Activated CD4-positive, alpha-beta T cell treated with anti-CD3 and anti-CD28 coated beads for 48 hours (primary cell): Measurements from ENCODE around the gene KLHL3.

Experiments
- DNase-seq: peaks from one replicate; pipeline ENCODE4 v3.0.0-alpha.2; 2020

KLHL3 gene

DNA sequence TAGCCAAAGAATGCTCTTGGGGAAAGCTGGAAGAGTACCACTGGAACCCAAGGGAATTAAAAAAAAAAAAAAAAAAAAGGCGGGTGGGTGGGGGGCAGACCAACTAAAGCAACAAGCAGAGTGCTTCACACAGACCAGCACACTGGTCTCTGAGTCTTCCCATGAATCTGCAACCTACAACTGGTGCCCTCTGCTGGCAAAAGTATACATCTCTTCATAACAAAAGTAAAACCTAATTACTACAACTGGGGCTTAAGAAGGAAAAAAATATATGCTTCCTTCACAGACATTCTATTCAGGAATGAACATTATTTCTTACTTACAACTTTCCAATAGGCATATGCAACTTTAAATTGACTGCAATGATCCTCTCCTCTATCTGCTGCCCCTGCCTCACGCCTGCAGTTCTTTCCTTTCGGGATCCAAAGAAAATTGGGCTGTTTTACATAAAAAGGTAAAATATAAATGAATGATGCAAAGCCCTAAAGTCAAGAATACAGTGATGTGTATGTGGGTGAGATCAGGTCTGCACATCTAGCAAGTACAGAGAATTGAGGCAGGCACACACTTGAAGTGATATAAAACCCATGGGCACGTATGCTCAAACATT is 7.2 kb upstream of the KLHL3 start:
- peak; percentile 67 for DNase-seq

DNA sequence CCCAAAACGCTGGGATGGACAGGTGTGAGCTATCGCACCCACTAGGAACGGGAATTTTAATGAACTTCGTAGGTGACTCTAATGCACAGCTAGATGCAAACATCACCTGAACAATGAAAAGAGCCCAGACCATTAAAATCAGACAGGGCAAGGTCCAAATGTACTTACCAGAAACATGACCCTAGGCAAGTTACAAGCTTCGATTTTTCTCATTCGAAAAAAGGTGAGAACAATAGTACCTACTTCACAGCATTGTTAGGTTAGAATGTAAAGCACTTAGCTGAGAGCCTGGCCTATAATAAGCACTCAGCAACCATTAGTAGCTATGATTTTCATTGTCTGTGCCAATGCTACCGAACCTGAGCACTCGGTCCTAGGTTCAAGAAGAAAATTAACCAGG is 5.8 kb upstream of the KLHL3 start:
- no peak for DNase-seq

DNA sequence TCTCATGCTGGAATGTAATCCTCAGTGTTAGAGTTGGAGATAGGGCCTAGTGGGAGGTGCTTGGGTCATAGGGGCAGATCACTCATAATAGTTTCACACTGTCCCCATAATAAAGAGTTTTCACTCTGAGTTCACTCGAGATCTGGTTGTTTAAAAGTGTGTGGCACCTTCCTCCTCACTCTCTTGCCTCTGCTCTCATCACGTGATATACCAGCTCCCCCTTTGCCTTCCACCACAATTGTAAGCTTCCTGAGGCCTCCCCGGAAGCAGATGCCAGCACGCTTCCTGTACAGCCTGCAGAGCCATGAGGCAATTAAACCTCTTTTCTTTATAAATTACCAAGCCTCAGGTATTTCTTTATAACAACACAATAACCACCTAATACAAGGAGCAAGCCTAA is 3.8 kb upstream of the KLHL3 start:
- no peak for DNase-seq

DNA sequence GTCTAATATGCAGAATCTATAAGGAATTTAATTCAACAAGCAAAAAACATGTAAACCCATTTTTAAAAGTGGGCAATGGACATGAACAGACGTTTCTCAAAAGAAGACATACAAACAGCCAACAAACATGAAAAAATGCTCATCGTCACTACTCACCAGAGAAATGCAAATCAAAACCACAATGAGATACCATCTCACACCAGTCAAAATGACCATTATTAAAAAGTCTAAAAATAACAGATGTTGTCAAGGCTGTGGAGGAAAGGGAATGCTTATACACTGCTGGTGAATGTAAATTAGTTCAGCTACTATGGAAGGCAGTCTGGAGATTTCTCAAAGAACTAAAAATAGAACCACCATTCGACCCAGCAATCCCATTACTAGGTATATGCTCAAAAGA is 3.1 kb upstream of the KLHL3 start:
- DNase-seq = no peak

DNA sequence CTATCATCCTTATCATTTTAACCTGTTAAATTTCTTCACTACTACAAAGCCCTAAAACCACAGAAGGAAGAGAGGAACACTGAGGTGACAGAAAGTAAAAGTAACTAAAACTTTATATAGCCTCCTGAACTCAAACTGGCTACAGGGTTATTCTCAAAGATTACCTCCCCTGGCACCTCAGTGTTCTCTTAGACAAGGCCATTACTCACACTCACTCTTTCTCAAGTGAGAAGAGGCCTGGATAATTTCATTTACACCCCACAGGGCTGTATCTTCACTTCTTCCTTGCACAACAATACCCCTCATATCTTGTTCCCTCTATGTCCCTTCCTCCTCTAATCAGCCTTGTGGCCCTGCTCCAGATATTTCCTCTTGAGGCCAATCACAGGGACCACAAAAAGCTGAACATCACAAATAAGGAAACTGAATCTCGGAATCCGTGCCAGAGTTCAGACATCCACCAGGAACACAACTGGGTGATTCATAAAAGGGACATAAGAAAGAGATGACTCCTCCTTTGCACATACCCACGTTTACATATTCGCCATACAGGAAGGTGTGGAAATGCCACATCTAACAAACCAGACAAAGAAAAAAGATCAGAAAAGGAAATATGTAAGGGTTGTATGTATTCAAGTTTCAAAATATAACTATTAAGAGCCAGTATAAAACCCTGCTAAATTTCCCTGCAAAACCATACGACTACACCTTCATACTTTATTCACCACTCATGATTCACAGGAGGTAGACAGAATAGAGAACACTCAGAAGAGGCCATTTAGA is 1.7 kb upstream of the KLHL3 start:
- DNase-seq = peak; percentile 41

DNA sequence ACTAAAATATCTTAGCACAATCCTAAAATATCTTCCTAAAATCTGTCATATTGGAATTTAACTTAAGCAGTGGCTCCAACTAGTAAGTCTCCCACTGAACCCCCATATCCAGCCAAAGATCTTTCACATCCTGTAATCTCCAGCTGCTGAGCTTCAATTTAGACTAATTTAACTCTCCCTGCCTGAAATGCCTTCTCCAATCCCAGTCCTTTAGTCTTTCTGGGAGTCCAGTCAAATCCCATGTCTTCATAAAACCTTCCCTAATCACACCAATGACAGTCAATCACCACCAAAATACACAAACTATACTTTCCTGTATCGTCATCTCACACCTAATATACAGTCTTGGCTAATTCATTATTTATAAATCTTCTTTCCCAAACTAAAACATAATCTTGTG is 607 bp upstream of the KLHL3 start:
- DNase-seq = no peak

DNA sequence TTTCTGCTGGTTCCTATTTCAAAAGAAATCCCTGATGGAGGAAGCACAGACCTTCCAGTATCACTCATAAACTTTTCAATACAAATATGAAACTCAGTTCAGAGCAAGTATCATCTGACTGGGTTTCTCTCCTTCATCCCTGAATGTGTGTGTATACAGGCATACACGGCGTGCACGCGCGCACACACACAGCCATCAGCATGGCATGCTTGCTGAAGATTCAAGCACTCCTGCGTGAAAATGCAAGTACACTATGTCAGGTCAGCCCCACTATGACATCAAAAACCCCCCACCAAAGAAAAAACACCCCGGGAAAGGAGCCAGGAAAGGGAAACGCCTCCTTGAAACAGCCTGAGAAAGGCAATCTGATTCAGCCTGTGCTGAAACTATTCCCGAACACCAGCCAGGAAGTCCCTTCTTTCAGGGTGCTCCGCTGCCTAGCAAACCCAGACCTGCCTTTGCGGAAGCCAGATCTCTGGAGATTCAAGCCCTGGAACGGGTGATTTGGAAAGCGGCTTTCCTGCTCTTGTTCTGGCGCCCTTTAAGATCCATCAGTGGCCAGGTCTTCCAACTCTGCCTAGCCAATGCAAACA is 831 bp downstream of the KLHL3 start:
- DNase-seq = peak; percentile 46

DNA sequence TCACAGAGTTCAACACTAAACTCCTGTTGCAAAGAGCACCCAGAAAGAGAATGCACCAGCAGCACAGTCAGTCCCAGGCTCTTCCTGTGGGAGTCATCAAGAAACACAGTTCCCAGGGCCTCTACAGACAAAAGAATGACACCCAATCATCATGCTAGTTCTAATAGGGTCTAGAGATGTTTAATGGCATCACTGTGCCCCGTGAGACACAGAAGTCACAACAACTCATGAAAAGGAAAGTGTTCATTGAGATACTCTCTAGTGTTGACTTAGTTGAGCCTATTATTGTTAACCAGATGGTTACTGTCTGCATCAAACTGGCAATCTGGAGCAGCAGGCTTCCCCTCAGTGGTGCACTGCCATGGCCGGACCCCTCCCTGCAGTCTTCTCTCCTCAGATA is 1.6 kb downstream of the KLHL3 start:
- peak; percentile 5 for DNase-seq

DNA sequence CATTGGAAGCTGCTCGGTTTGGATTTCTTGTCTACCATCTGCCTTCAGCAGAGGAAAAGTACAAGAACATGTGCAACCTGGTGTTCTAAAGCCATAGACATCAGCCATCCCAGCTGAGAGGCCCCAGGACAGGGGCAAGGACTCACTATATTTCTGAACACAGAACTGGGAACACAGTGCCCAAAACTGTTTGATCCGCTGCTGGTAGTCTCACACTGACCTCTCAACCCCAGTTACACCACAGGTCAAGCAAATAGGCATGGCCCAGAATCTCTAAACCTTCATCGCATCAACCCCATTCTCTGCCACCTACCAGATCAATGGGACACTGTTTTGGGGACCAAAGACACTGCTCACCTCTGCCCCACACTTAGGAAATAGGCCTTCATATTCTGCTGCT is 2.0 kb downstream of the KLHL3 start:
- no peak for DNase-seq

DNA sequence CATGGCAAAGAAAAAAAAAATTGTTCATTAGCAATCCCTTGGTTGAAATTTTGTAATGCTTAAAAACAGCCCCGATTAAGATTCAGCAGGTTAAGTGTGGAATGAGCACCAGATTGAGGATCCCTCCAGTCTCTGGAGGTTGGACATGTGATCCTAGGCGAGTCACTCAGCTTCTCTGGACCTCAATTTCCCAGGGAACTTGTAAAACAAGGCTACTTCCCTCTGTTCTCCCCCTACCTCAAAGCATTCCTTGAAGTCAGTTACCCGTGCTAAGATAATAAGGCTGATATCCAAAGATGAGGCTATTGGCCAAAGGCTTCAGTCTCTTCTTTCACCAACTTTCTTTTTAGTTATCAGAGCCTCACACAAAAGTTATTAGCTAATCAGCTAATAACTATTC is 2.9 kb downstream of the KLHL3 start:
- DNase-seq = no peak

DNA sequence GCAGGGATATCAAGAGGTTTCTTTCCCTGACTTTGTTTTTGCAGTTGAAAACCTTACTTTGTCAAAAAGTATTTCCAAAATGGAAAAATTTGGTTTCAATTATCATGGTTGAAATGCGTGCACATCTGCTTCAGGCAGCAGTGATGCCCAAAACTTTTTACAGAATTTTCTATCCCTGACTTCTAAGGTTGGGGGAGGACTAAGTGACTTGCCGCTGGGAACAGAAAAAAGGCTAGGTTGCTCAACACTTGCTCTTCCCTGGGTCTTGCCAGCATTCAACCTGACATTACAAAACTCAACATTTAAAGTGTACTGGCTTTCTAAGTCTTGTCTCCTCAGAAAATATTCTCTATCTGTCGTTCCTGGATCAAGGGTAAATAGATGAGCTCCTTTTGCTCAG is 4.7 kb downstream of the KLHL3 start:
- no peak for DNase-seq

DNA sequence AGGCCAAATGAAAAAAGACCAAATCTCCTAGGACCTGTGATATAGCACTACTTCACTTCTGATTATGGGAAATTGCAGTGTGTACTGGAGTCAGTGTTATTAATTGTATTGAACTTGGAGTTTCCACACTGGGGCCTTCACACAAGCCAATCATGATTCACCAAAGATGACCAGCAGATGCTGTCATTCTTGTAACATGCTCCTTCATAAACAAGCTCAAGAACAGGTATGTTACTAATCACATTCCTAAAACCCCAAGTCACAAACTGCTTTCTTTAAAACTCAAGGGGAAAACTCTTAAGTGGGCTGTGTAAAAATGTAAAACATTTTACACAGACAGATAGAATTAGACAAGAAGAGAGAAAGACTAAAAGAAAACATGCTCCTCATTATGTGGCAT is 5.6 kb downstream of the KLHL3 start:
- DNase-seq = no peak

DNA sequence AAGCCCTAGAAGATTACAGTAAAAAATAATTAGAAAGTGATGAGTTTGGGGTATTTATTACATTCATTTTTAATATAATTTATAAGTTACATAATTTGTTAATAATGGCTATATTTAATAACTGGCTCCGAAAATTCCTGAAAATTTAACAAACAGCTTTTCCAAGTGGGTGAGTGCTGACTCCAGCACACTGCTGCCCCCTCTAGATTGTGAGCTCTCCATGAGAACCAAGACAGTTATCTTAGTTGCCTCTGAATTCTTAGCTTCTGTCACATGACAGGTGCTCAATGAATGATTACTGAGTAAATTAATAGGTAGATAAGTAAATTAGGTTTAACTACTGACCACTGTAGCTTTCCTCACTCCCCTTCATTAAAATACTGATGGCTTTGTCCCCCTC is 7.8 kb downstream of the KLHL3 start:
- DNase-seq = no peak

DNA sequence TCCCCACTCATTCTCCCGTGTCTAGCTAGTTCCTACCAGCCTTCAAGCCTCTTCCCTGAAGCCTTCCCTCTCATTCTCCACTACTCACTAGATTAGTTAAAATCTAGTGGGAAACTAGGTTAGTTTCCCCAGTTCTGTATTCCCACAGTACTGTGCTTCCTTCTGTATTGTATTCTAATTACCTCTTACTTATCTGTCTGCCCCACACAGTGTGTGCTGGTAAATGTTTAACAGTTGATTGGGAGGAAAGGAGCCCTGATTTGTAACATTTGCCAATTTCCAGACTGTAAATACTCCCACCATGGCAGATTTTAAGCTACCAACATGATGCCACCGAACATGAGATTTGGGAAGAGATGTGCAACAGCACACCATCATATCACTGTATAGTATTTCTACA is 8.3 kb downstream of the KLHL3 start:
- no peak for DNase-seq

DNA sequence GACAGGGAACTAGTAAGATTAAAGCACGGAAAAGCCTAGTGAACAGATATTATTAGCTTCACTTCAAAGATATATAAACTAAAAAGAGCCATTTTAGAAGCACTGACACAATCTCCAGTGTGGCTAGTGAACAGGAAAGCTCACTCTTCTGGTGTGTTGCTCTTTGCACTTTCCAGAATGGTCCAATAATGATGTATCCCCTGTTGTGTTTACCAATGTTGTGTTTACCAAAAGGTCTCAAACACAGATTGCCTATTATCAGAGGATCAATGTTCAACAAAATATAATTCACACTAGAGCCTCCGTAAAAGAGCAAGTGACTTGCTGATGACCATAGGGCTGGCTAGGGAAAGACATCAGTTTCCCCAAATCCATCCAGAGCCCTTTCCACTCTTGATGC is 11.6 kb downstream of the KLHL3 start:
- no peak for DNase-seq

DNA sequence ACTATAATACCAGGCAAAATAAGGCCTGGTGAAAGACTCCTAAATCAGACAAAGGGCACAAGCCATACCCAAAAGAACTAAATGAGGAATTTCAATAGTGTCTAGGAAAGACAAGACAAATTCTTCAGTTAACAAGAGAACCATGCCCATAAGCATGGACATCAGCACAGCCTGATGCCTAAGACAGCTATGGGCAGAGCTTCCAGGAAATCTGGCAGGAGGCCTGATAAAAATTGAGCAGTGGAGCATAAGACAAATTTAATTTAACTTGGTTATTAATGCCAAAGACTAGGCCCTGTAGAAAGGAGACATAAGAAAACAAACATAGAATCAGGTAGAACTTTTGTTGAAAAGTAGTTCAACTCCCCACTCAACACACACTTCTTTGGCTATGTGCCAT is 17.3 kb downstream of the KLHL3 start:
- no peak for DNase-seq

DNA sequence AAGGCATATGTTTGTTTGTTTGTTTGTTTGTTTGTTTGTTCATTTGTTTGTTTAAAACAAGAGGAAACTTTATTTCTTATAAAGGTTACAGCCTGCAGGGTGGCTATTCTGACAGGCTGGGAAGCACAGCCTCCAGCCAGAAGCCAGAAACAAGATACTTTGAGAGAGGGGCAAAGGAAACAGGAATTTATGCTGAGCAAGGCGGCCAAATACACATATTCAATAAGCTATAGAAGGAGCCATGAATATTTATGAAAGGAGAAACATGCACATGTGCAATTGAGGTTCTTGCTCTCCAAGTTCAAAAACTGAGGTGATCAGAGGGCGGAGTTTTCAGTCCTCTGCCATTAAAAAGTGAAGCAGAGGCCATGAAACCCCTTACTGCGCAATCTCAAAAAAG is 19.6 kb downstream of the KLHL3 start:
- DNase-seq = no peak

DNA sequence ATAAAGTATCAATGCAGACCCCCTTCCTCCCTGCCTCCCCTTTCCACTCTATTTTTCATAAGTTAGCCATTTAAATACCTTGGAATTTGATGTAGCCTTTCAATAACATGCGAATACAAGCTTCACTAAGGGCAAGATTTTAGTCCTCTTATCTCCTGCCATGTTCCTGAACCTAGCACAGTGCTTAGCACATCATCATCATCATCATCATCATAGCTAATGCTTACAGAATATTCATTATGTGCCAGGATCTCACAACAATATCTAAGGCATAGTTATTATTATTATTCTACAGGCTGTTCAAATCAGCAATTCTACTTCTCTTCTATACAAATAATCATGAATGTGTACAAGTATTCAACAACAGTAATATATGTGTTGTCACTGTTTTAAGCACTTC is 20.4 kb downstream of the KLHL3 start:
- DNase-seq = no peak

DNA sequence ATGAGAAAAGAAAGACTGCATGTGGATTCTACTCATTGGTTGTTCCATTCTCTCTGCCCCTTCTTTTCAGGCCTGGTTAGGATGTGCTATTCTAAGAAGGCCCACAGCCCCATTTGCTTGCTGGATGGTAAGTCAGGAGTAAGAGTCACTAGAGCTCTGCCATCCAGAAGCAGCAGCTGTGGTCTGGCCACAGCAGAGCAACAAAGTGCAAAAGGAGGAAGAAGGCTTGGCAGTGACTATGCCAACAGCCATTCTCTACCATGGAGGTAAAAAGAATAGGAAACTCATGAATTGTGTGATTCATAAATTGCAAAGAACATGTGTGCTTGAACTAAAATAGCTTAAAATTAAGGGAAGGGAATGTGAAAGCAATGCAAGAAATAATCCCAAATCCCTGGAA is 20.9 kb downstream of the KLHL3 start:
- DNase-seq = no peak

DNA sequence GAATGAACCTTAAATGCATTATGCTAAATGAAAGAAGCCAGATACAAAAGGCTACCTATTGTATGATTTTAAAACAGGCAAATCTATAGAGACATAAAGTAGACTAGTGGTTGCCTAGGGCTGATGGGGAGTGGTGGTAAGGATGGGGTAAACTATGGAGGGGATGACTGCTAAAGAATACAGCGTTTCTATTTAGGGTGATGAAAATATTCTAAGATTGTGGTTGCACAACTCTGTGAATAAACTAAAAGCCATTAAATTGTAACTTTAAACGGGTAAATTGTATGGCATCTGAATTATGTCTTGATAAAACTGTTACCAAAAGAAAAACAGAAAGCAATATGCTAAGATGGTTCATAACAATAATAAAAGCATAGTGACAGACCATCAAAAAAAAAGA is 21.4 kb downstream of the KLHL3 start:
- DNase-seq = no peak

DNA sequence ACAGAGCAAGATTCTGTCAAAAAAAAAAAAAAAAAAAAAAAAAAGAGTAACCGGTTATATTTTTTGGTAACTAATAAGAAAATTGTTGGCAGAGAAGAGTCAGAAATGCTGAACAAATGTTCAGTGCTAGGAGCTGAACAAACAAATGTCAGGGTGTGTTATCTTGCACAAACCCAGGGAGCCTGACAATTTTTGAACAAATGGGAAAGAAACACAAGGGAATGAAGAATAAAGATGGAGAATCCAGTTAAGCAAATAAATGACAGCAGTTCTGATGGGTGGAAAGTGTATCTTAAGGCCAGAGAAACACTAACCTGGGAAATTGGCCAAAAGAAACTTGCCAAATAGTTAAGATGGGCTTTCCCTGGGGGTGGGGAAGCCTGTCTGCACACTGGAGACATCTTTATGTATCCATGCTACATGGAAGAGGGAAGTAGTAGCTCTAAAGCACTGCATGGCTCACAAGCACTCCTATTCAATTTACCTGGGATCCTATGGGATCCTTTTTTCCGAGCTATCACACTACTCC is 23.7 kb downstream of the KLHL3 start:
- DNase-seq = no peak

DNA sequence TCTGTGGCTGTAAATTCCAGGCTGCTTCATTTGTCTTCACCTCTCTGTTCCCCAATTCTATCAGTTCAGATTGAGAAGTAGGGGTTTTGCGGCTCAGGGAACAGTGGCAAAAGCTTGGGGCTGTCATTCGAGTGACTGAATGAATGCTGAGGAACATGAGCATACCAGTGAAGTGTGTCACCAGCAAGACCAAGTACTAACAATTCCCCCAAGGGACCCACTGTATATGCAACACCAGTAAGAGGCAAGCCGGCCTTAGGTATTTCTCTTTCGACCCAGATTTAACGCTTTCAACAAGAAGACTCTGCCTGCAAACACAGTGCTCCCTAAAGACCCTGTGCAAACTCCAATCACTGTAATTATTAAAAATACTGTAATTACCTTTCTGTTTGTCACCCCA is 25.8 kb downstream of the KLHL3 start:
- DNase-seq = no peak

DNA sequence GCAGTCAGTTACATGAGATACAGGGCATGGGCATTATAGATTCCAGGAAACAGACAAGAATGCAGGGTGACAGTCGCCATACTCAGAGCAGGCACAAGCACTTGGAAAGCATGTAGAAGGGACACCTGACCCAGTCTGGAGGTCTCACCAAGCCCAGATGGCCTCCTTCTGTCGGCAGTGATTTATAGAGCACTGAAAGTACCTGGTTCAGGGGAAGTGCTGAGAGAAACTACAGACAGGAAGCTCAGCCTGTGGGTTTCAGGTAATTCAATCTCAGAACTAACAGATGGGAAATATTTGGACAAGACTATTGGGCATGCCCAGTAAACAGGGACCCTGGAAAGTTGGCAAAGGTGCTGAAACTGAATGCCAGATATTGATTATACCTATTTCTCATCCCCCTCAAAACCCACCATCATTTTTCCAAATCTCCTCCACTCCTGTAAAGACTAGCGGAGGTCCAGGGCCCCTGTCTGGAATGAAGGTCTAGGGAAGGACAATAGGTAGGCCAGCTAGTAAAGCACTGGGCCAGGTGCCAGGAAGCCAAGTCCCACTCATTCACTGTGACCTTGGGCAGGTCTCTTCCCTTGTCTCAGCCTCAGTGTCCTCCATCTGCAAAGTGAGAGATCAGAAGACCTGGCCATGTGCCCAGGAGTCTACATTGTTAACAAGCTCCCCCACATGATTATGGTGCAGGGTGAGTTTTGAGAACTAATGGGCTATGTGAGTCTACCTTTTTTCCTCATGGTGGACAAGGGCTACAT is 26.9 kb downstream of the KLHL3 start:
- DNase-seq = no peak

DNA sequence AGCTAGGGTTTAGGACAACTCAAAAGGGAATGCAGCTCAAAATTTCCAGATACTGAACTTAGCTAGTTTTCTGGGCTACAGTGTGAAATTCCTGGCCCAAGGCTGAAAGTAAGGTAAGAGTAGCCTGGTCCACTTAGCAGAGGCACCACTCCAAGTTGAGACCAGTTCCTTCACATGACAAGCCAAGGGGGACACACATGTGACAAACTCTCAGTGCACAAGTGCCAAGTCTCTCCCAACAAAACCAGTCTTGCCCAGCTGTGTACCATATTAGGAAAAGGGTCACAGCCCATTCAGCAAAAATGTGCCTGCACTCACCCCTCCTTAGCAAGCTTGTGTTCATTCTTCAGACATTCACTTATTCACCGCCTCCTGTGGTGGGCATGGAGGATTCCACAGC is 27.8 kb downstream of the KLHL3 start:
- no peak for DNase-seq
